ENCODE results near the gene TERT.

DNA sequence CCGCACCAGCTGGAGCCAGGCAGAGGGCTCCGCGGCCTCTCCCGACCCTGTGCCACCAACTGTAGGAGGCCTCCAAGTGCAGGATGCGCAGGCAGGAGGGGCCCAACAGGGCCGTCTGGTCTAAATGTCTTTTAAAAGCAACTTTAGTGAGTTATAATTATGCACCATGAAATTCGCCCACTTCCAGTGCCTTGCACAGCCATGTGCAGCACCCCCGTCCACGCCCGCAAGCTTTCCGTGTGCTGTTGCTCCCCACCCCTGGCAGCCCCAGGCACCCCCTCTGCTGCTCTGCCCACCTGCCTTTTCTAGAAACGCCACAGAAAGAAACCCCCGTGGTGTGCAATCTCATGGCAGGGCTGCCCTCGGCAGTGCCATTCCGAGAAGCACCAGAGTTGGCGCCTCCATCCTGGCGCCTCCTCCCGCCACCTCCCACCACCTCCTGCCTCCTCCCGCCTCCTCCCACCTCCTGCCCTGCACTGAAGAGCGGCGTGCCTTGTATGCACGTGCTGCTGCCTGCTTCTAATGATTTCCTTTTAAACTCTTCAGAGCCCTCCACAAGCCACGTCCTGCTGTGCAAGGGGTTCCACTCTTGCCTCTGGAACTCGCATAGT, 77.2 kb downstream of the TERT start:
- TF ChIP-seq POLR2A (IDR thresholded peaks at IDR 0.05; ENCODE audit: low read length) (no peak), GATA1 (IDR thresholded peaks at IDR 0.05; ENCODE audit: low read depth, low read length) (no peak)
